NB4 (cell line): ENCODE measurements around the gene COG5.

Experiments
- POLR2A ChIP-seq: IDR thresholded peaks from 2 replicates; pipeline ENCODE4 v1.6.1; 2011; ENCODE audit warnings: mild to moderate bottlenecking; ENCODE audit not compliant: insufficient read length; ENCODE audit errors: extremely low read depth
- TF ChIP-seq, protein P1 (sequence below): IDR thresholded peaks from 2 replicates; pipeline ENCODE4 v1.6.1; 2011; ENCODE audit warnings: low read depth, low read length

DNA sequence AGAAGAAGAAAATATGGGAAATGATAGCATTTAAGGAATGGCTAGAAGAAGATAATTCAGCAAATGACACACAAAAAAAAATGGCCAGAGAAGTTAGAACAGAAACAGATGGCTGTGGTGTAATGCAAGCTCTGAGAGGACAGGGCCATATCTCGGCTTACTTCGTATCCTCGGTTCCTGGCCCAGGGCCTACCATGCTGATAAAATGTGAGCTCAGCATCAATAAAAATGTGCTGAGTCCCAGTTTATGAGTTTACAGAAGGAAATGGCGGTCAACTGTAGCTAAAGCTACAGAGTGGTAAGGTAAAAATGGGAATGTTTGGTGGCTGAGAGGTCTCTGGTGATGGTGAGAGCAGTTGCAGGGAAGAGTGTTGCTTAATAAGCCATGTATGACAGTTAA is 354.2 kb downstream of the COG5 start:
- TF ChIP-seq POLR2A = no peak
- TF ChIP-seq, protein P1, sequence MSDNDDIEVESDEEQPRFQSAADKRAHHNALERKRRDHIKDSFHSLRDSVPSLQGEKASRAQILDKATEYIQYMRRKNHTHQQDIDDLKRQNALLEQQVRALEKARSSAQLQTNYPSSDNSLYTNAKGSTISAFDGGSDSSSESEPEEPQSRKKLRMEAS = no peak
